Hematopoietic multipotent progenitor cell treated with erythropoietin and hydrocortisone succinate and interleukin-3 and kit ligand, for 4 days (in vitro differentiated cells): ENCODE results near the gene RAPGEF4.
"Not testable (repeated sequence)": the region's sequence is repeated elsewhere in the genome, so short reads cannot be mapped to it uniquely, and the experiment has no call there.

Experiments
- DNase-seq: peaks from one replicate; pipeline ENCODE4 v3.0.0-alpha.2; 2015

Gene RAPGEF4

GRCh38 chr2:172730411-172730810 is 5.2 kb upstream of the RAPGEF4 start:
- DNase-seq: no peak

- DNase-seq: peak; percentile 13
These were observed 699 bp upstream of the RAPGEF4 start for GRCh38 chr2:172734711-172735581.

- DNase-seq: no peak
These were observed 954 bp downstream of the RAPGEF4 start for GRCh38 chr2:172736424-172737174.

- DNase-seq: no peak
These were observed 4.1 kb downstream of the RAPGEF4 start for GRCh38 chr2:172739661-172740266.

- no peak for DNase-seq
These were observed 5.2 kb downstream of the RAPGEF4 start for GRCh38 chr2:172740856-172741255.

- DNase-seq: no peak
These were observed 7.4 kb downstream of the RAPGEF4 start for GRCh38 chr2:172742931-172743540.

- DNase-seq: no peak
These were observed 8.3 kb downstream of the RAPGEF4 start for GRCh38 chr2:172743898-172744297.

- no peak for DNase-seq
These were observed 10.0 kb downstream of the RAPGEF4 start for GRCh38 chr2:172745636-172746035.

GRCh38 chr2:172748543-172748942 is 12.9 kb downstream of the RAPGEF4 start:
- not testable (repeated sequence) for DNase-seq

- DNase-seq: no peak
These were observed 13.7 kb downstream of the RAPGEF4 start for GRCh38 chr2:172749388-172749787.

- no peak for DNase-seq
These were observed 15.9 kb downstream of the RAPGEF4 start for GRCh38 chr2:172751564-172751963.

GRCh38 chr2:172753610-172754009 is 18.0 kb downstream of the RAPGEF4 start:
- peak; percentile 54 for DNase-seq

- no peak for DNase-seq
These were observed 23.8 kb downstream of the RAPGEF4 start for GRCh38 chr2:172759441-172759840.

GRCh38 chr2:172761306-172761705 is 25.7 kb downstream of the RAPGEF4 start:
- DNase-seq: no peak

- no peak for DNase-seq
These were observed 26.9 kb downstream of the RAPGEF4 start for GRCh38 chr2:172762574-172762973.

- DNase-seq: no peak
These were observed 27.4 kb downstream of the RAPGEF4 start for GRCh38 chr2:172763079-172763478.

- DNase-seq: no peak
These were observed 30.0 kb downstream of the RAPGEF4 start for GRCh38 chr2:172765662-172766061.

GRCh38 chr2:172768401-172768800 is 32.8 kb downstream of the RAPGEF4 start:
- DNase-seq: no peak

- no peak for DNase-seq
These were observed 34.2 kb downstream of the RAPGEF4 start for GRCh38 chr2:172769879-172770278.

- no peak for DNase-seq
These were observed 35.2 kb downstream of the RAPGEF4 start for GRCh38 chr2:172770887-172771286.

- no peak for DNase-seq
These were observed 37.0 kb downstream of the RAPGEF4 start for GRCh38 chr2:172772633-172773032.

- DNase-seq: no peak
These were observed 38.7 kb downstream of the RAPGEF4 start for GRCh38 chr2:172774302-172774701.

GRCh38 chr2:172775319-172775718 is 39.7 kb downstream of the RAPGEF4 start:
- no peak for DNase-seq
